Measurements from ENCODE around the gene ACSL1.

ACSL1 gene

GRCh38 chr4:184795214-184795844 is 30.4 kb downstream of the ACSL1 start:
- H3K4me3 ChIP-seq (replicated peaks; ENCODE audit: low read depth, low read length) = no peak overlapping the region
- TF ChIP-seq, protein P1, sequence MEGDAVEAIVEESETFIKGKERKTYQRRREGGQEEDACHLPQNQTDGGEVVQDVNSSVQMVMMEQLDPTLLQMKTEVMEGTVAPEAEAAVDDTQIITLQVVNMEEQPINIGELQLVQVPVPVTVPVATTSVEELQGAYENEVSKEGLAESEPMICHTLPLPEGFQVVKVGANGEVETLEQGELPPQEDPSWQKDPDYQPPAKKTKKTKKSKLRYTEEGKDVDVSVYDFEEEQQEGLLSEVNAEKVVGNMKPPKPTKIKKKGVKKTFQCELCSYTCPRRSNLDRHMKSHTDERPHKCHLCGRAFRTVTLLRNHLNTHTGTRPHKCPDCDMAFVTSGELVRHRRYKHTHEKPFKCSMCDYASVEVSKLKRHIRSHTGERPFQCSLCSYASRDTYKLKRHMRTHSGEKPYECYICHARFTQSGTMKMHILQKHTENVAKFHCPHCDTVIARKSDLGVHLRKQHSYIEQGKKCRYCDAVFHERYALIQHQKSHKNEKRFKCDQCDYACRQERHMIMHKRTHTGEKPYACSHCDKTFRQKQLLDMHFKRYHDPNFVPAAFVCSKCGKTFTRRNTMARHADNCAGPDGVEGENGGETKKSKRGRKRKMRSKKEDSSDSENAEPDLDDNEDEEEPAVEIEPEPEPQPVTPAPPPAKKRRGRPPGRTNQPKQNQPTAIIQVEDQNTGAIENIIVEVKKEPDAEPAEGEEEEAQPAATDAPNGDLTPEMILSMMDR (IDR thresholded peaks at IDR 0.05; ENCODE audit: low read length, missing control alignments) = no peak
- DNase-seq (ENCODE audit: low read depth) = no peak

DNA sequence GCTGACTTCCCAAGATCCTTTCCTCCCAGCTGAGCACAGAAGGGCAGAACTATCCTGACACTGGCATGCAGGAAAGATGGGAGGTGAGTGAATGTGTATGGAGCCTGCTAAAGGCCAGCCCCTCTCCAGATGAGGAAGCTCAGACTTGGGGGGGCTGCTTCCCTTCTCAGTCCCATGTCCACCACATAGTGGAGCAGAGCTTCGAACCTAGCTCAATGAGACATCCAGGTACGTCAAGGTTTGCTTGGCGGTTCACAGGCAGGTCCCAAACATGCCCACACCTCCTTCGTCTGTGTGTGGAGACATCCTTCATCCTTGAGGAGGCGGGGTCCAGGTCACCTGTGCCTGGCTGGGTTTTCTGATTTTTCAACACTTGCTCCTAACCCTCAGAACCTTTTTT is 31.3 kb downstream of the ACSL1 start:
- no peak overlapping the region for H3K4me3 ChIP-seq (replicated peaks; ENCODE audit: low read depth, low read length)
- TF ChIP-seq, protein P1 (IDR thresholded peaks at IDR 0.05; ENCODE audit: low read length, missing control alignments) = no peak
- DNase-seq (ENCODE audit: low read depth) = no peak

DNA sequence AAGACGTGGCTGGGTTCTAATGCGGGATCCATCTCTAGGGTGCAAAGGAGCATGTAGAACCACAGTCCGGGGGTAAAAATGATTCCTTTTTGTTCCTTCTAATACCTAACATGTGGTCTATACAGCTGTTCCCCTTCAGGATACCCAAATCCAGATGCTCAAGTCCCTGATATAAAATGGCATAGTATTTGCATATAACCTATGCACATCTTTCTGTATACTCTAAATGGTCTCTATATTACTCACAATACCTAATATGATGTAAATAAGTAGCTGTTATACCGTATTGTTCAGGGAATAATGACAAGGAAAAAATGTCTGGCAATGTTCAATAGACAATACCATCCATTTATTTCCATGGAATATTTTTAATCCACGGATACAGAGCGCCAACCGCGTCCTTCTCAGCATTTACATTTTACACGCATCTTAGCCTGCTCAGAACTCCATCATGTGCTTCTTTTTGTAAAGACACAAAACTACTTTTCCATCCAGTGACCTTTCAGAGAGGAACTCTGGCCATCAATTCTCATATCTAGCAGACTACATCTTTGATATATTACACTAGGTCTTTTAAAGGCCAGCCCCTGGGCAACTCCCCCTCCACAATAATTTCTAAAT is 31.9 kb downstream of the ACSL1 start:
- TF ChIP-seq, protein P1 (IDR thresholded peaks at IDR 0.05; ENCODE audit: low read length, missing control alignments) = no peak
- DNase-seq (ENCODE audit: low read depth) = no peak
- H3K4me3 ChIP-seq (replicated peaks; ENCODE audit: low read depth, low read length) = no peak overlapping the region

DNA sequence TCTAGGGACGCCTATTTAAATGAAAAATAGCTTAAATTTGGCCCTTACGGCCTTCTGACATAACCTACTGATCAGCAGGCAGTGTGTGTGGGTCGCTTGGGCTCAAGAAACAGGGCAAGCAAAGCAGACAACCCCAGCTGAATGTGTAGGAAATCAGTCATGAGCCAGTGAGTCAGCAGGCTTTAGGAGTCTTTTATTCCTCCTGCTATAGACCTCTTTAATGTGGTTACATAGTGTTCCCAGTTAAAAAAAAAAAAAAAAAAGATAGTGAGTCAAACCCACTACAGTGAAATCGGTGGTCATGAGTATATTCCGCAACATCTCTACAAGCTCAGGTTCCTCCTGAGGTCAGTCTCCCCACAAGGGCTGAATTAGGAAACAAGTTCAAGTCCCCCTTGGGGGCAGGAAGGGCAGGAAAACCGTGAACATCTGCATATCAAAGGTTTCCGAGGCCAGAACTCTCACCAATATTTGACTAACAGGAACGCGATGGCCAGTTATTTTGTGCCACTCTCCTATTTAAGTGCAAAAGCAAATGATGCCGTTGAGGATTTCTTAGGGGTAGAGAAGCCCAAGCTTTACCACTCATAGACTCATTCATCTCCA is 32.7 kb downstream of the ACSL1 start:
- H3K4me3 ChIP-seq (replicated peaks; ENCODE audit: low read depth, low read length) = no peak overlapping the region
- DNase-seq (ENCODE audit: low read depth) = peak; percentile 94
- TF ChIP-seq, protein P1 (IDR thresholded peaks at IDR 0.05; ENCODE audit: low read length, missing control alignments) = no peak

DNA sequence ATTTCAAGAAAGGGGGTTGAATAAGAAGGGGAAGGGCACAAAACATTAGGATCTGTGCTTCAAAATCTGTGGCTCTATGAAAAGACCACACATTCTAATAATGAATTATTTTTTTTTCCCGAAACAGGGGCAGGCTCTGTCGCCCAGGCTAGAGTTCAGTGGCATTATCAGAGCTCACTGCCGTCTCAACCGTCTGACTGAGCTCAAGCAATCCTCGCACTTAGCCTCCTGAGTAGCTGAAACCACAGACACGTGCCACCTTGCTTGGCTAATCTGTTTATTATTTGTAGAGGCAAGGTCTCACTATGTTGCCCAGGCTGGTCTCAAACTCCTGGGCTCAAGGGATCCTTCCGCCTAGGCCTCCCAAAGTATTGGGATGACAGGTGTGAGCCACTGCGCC is 33.4 kb downstream of the ACSL1 start:
- no peak overlapping the region for H3K4me3 ChIP-seq (replicated peaks; ENCODE audit: low read depth, low read length)
- TF ChIP-seq, protein P1 (IDR thresholded peaks at IDR 0.05; ENCODE audit: low read length, missing control alignments) = no peak
- DNase-seq (ENCODE audit: low read depth) = no peak

DNA sequence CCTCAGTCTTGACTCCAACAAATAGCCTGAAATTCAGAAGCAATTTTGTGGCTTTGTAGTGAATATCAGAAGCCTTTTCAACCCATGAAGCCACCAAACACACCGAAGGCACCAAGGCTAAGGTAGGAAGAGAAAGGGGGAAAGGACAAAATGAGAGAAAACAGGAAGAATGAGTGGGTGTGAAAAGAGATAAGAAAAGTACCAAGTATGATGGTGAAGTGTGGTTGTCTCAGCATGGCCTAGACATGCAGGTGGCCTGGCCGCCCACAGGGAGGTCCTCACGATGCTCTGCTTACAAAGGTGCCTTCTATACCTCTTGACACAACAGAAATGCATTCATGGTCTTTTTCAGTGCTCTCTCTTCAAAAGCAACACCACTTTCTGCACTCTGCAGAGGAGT is 34.9 kb downstream of the ACSL1 start:
- no peak overlapping the region for H3K4me3 ChIP-seq (replicated peaks; ENCODE audit: low read depth, low read length)
- no peak for DNase-seq (ENCODE audit: low read depth)
- TF ChIP-seq, protein P1 (IDR thresholded peaks at IDR 0.05; ENCODE audit: low read length, missing control alignments) = no peak

All from fibroblast of pulmonary artery (primary cell).